Lower lobe of right lung (tissue), 2 donors: ENCODE results near the gene CLIC4. TPM values are rescaled to one million over a fixed set of nuclear protein-coding genes. Genes with fewer than 3 reads are reported as not detected.

Source experiments
- ATAC-seq, 2 donors: fragments of 200-7000 bp; cut with Tn5 transposase; one replicate each; pipeline ENCODE4 v1.9.1; 2020 to 2022; ENCODE audit warnings: mild to moderate bottlenecking in 2 of 2, moderate library complexity in 2 of 2
- DNase-seq: peaks from one replicate; pipeline ENCODE4 v3.0.0-alpha.2; 2020
- H3K27ac ChIP-seq: fragments of 200-600 bp; one replicate; pipeline ENCODE4 v1.8.0; 2022
- H3K27me3 ChIP-seq: fragments of 200-600 bp; one replicate; pipeline ENCODE4 v1.8.0; 2022; ENCODE audit warnings: low read depth
- H3K36me3 ChIP-seq: fragments of 200-600 bp; one replicate; pipeline ENCODE4 v1.8.0; 2022; ENCODE audit warnings: mild to moderate bottlenecking
- H3K4me1 ChIP-seq: fragments of 200-600 bp; one replicate; pipeline ENCODE4 v1.8.0; 2022
- H3K4me3 ChIP-seq: fragments of 200-600 bp; one replicate; pipeline ENCODE4 v1.8.0; 2022; ENCODE audit warnings: mild to moderate bottlenecking
- H3K9me3 ChIP-seq: fragments of 200-600 bp; one replicate; pipeline ENCODE4 v1.8.0; 2022
- intact Hi-C: fragments of 100-400 bp; cut with DNase I; formaldehyde crosslinking; loops from one replicate; pipeline ENCODE4 v1.11.0; 2022
- total RNA-seq: library from RNA; stranded (reverse); fragmentation: NEBNext Ultra II Directional; extraction: Animal tissue kit (Norgen Biotek cat#: 25700); gene quantifications from one replicate; pipeline ENCODE4 v1.2.1, GENCODE V29; 2021
- TF ChIP-seq, protein P1 (sequence below): fragments of 200-600 bp; IDR thresholded peaks from one replicate; pipeline ENCODE4 v1.8.0; 2022; ENCODE audit warnings: antibody characterized with exemption, mild to moderate bottlenecking
- donor health status: DM: no; HTN: yes; CAD: no; lungs with severe emphysema.

CLIC4 gene
- total RNA-seq, 1 donor from 2014 or later: 169 TPM

DNA sequence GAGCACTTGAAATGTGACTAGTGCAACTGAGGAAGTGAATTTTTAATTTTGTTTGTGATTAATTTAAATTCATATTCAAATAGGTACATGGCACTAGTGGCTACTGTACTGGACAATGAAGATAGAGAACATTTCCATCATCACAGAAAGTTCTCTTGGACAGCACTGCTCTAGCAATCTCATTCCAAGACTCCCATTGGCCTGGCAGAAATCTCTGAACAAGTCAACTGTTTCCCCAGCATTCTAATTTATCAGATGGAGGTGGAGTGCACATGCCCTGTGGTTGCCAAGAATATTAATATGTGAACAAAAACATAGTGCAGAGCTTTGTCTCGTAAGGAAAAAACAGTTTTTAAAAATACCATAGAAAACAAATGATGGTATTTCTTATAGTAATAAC is 81.3 kb downstream of the CLIC4 start:
- H3K36me3 ChIP-seq: peaks cover 10% of the 10 kb centered on the region
- no peak overlapping the region for H3K27ac ChIP-seq
- H3K27me3 ChIP-seq: no peaks in the 10 kb centered on the region
- TF ChIP-seq, protein P1, sequence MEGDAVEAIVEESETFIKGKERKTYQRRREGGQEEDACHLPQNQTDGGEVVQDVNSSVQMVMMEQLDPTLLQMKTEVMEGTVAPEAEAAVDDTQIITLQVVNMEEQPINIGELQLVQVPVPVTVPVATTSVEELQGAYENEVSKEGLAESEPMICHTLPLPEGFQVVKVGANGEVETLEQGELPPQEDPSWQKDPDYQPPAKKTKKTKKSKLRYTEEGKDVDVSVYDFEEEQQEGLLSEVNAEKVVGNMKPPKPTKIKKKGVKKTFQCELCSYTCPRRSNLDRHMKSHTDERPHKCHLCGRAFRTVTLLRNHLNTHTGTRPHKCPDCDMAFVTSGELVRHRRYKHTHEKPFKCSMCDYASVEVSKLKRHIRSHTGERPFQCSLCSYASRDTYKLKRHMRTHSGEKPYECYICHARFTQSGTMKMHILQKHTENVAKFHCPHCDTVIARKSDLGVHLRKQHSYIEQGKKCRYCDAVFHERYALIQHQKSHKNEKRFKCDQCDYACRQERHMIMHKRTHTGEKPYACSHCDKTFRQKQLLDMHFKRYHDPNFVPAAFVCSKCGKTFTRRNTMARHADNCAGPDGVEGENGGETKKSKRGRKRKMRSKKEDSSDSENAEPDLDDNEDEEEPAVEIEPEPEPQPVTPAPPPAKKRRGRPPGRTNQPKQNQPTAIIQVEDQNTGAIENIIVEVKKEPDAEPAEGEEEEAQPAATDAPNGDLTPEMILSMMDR: no peak
- H3K9me3 ChIP-seq: no peaks in the 10 kb centered on the region
- intact Hi-C loops: loop anchor here (5.0 kb wide), 1 partner anchor 139 kb away; no protein-coding TSS in a partner anchor
- ATAC-seq (no peak), DNase-seq (no peak)
- peaks cover 86% of the 10 kb centered on the region for H3K4me1 ChIP-seq
- no peak overlapping the region for H3K4me3 ChIP-seq

DNA sequence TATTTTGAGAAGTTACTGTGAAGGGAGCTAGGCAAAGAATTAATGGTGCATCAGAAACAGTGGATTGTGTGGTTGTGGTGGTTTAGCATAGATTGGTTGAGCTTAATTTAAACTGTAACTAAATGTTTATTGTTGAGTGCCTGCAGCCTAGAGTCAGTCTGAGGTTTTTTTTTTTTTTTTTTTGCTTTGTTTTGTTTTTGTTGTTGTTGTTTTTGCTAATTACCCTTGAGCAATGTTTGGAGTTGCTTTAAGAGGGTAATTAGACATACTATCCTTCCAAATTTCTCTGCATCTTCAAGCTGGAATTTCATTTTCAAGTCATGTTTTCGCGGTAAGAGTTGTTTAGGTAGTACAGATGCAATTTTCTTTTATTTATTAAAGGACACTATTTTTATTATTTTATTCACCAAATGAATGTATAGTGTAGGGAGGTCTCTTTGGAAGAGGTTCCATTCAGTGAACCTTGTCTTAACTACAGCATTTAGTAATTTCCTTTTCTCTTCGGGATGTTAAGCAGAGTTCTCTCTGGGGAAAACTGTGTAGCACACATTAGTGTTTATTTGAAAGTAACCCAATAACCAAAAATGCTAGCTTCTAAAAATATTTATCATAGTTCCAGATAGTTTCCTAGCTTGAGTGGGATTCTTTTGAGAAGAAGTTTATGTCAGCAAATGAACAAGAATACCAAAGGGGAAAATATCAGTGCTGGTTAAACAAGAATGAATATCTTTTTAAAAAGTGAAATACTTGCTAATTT is 82.3 kb downstream of the CLIC4 start:
- Histone ChIP-seq H3K4me3 (no peak overlapping the region), H3K4me1 (peaks cover 87% of the 10 kb centered on the region), H3K27ac (no peak overlapping the region), H3K27me3 (no peaks in the 10 kb centered on the region), H3K36me3 (peaks cover 10% of the 10 kb centered on the region), H3K9me3 (no peaks in the 10 kb centered on the region)
- DNase-seq (no peak), ATAC-seq (no peak)
- intact Hi-C loops: loop anchor here (5.0 kb wide), 1 partner anchor 140 kb away; no protein-coding TSS in a partner anchor
- TF ChIP-seq, protein P1: no peak

DNA sequence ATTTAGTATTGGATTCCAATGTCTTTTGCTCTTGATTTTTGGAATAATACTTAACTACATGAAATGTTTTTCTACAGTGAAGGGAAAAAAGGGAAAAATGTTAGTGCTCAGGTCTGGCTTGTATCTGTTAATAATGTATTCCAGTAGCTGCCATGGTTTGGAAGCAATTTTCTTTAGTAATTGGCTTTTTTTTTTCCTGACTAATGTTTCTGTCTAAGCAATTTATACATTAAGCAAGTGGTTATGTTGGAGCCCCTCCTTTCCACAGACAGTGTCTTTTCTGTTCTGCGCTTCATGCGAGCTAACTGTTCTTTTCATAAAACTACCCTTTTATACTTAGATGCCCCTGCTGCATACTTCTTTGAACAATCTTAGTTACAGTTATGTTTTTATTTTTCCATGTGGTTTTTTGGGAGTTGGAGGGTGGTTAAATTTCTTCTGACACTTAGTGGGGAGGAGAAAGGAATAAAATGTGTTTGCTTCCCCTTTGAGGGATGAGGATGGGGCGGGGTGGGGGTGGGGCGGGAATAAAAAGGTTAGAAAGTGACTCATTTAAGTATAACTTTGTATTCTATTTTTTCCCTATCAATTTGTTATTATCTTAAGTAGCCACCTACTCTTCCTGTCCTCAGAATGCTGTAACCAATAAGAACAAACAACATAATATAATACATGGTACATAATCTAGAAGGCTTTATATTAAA is 83.1 kb downstream of the CLIC4 start:
- DNase-seq: no peak
- intact Hi-C loops: loop anchor here (5.0 kb wide), 1 partner anchor 141 kb away; no protein-coding TSS in a partner anchor

DNA sequence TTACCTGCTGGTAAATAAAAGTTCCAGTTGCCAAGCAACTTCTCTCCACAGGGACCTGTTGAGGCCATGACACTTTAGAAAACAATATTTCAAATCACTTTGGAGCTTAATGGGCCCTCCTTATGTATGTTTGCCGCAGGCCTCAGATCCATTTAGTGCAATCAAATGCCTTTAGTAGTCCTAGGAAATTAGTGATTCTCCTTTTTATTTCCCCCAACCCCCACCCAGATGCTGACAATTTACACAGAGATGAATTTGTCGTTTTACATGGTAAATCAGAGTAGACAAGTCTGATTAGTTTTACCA is 83.6 kb downstream of the CLIC4 start:
- Histone ChIP-seq H3K36me3 (peaks cover 10% of the 10 kb centered on the region), H3K9me3 (no peaks in the 10 kb centered on the region), H3K27ac (peak overlapping the region; percentile 13), H3K4me1 (peaks cover 75% of the 10 kb centered on the region), H3K27me3 (no peaks in the 10 kb centered on the region), H3K4me3 (no peak overlapping the region)
- ATAC-seq (no peak), DNase-seq (no peak)
- TF ChIP-seq, protein P1: no peak
- intact Hi-C loops: loop anchor here (5.0 kb wide), 1 partner anchor 142 kb away; no protein-coding TSS in a partner anchor

More for the DNA sequence above, 83.1 kb downstream of the CLIC4 start:
- H3K36me3 ChIP-seq: peaks cover 10% of the 10 kb centered on the region
- H3K4me3 ChIP-seq: no peak overlapping the region
- H3K9me3 ChIP-seq: no peaks in the 10 kb centered on the region
- peaks cover 80% of the 10 kb centered on the region for H3K4me1 ChIP-seq
- no peak overlapping the region for H3K27ac ChIP-seq
- H3K27me3 ChIP-seq: no peaks in the 10 kb centered on the region
- no peak for ATAC-seq
- TF ChIP-seq, protein P1: no peak

DNA sequence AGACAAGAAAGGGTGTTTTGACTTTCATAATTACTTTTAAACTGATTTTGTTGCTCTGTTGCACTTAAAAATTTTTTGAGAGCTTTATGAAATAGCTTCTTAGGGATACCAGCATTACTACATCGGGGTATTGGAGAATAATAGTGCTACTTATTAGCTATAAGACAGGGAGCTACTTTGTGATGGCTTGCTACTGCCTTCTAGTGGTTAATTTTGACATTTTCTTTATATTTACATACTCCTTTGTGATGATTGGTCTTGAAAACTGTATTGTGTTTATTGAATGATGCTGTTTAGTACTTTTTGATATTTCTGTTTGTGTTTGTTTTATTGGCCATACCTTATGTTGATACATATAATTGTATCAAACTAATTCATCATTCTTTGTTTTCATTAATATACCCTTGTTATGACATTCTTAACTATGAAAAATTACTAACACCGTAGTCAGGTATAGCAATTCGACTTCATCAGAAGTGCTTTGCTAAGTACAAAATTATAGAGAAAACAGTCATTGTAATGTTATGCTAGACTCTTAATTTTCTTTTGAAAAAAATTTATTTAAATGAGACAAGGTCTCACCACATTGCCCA is 85.5 kb downstream of the CLIC4 start:
- no peak overlapping the region for H3K4me3 ChIP-seq
- H3K27ac ChIP-seq: no peak overlapping the region
- no peaks in the 10 kb centered on the region for H3K9me3 ChIP-seq
- H3K4me1 ChIP-seq: peaks cover 59% of the 10 kb centered on the region
- no peaks in the 10 kb centered on the region for H3K27me3 ChIP-seq
- DNase-seq (no peak), ATAC-seq (peak; percentile 76 to 89)
- TF ChIP-seq, protein P1: peak; percentile 74
- H3K36me3 ChIP-seq: peaks cover 10% of the 10 kb centered on the region
- intact Hi-C loops: no loop called here
